Parathyroid adenoma (tissue), 2 donors: ENCODE data around the gene LRP6.
"Not testable (repeated sequence)": the region's sequence is repeated elsewhere in the genome, so short reads cannot be mapped to it uniquely, and the experiment has no call there.

ENCODE experiments used
- H2AFZ ChIP-seq: fragments of 300-600 bp; sonication (generic); one replicate; pipeline ENCODE4 v1.7.0; 2017; ENCODE audit warnings: antibody characterized with exemption, mild to moderate bottlenecking
- H3K27ac ChIP-seq: fragments of 300-600 bp; sonication (generic); one replicate; pipeline ENCODE4 v1.7.0; 2017
- H3K27me3 ChIP-seq: fragments of 300-600 bp; sonication (generic); one replicate; pipeline ENCODE4 v1.7.0; 2017; ENCODE audit warnings: low read length; ENCODE audit not compliant: control insufficient read depth, insufficient read depth
- H3K36me3 ChIP-seq: fragments of 300-600 bp; sonication (generic); one replicate; pipeline ENCODE4 v1.7.0; 2017; ENCODE audit warnings: low read length; ENCODE audit not compliant: control insufficient read depth, insufficient read depth
- H3K4me1 ChIP-seq: fragments of 300-600 bp; sonication (generic); one replicate; pipeline ENCODE4 v1.7.0; 2017; ENCODE audit warnings: control low read depth
- H3K4me2 ChIP-seq: fragments of 300-600 bp; sonication (generic); one replicate; pipeline ENCODE4 v1.7.0; 2017; ENCODE audit warnings: low read length
- H3K4me3 ChIP-seq: fragments of 300-600 bp; sonication (generic); one replicate; pipeline ENCODE4 v1.7.0; 2017; ENCODE audit warnings: low read depth, low read length
- H3K79me2 ChIP-seq: fragments of 300-600 bp; sonication (generic); one replicate; pipeline ENCODE4 v1.7.0; 2017; ENCODE audit warnings: control low read depth
- H3K9ac ChIP-seq: fragments of 300-600 bp; sonication (generic); one replicate; pipeline ENCODE4 v1.7.0; 2017; ENCODE audit warnings: mild to moderate bottlenecking
- H3K9me3 ChIP-seq: fragments of 300-600 bp; sonication (generic); one replicate; pipeline ENCODE4 v1.7.0; 2017; ENCODE audit warnings: low read length; ENCODE audit not compliant: control insufficient read depth
- TF ChIP-seq, protein P1 (sequence below): fragments of 300-600 bp; sonication (generic); IDR thresholded peaks from one replicate; pipeline ENCODE4 v1.7.0; 2017; ENCODE audit warnings: antibody characterized with exemption, mild to moderate bottlenecking
- donor health status: primary hyperparathyroidism.

LRP6 gene

DNA sequence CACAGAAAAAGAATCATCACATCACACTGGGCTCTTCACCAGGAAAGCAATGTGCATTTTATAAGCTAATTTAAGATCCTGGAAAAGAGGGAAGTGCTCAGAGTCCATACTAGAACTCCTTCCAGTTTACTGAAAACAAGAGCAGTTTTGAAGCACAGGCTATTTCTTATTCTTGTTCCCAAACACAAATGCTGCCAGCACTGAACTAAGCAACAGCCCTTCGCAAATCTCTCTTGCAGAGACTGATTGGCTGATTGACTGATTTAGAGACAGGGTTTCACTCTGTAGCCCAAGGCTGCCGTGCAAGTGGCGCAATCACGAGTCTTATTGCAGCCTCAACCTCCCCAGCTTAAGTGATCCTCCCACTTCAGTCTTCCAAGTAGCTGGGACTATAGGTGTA, 151.3 kb downstream of the LRP6 start:
- no peak overlapping the region for H3K9ac ChIP-seq
- no peaks in the 10 kb centered on the region for H3K27me3 ChIP-seq
- no peaks in the 10 kb centered on the region for H3K9me3 ChIP-seq
- H3K79me2 ChIP-seq: no peaks in the 10 kb centered on the region
- H3K4me3 ChIP-seq: no peak overlapping the region
- no peaks in the 10 kb centered on the region for H3K36me3 ChIP-seq
- H3K4me2 ChIP-seq: no peak overlapping the region
- H3K27ac ChIP-seq: no peak overlapping the region
- H3K4me1 ChIP-seq: no peaks in the 10 kb centered on the region
- TF ChIP-seq, protein P1, sequence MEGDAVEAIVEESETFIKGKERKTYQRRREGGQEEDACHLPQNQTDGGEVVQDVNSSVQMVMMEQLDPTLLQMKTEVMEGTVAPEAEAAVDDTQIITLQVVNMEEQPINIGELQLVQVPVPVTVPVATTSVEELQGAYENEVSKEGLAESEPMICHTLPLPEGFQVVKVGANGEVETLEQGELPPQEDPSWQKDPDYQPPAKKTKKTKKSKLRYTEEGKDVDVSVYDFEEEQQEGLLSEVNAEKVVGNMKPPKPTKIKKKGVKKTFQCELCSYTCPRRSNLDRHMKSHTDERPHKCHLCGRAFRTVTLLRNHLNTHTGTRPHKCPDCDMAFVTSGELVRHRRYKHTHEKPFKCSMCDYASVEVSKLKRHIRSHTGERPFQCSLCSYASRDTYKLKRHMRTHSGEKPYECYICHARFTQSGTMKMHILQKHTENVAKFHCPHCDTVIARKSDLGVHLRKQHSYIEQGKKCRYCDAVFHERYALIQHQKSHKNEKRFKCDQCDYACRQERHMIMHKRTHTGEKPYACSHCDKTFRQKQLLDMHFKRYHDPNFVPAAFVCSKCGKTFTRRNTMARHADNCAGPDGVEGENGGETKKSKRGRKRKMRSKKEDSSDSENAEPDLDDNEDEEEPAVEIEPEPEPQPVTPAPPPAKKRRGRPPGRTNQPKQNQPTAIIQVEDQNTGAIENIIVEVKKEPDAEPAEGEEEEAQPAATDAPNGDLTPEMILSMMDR: no peak
- H2AFZ ChIP-seq: no peak overlapping the region

DNA sequence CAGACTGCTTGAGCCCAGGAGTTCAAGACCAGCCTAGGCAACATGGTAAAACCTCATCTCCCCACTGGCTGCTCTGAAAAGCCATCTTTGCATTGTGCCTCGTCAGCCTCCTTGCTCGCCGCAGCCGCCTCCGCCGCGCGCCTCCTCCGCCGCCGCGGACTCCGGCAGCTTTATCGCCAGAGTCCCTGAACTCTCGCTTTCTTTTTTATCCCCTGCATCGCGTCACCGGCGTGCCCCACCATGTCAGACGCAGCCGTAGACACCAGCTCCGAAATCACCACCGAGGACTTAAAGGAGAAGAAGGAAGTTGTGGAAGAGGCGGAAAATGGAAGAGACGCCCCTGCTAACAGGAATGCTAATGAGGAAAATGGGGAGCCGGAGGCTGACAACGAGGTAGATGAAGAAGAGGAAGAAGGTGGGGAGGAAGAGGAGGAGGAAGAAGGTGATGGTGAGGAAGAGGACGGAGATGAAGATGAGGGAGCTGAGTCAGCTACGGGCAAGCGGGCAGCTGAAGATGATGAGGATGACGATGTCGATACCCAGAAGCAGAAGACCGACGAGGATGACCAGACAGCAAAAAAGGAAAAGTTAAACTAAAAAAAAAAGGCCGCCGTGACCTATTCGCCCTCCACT, 155.8 kb downstream of the LRP6 start:
- H2AFZ ChIP-seq: not testable (repeated sequence)

DNA sequence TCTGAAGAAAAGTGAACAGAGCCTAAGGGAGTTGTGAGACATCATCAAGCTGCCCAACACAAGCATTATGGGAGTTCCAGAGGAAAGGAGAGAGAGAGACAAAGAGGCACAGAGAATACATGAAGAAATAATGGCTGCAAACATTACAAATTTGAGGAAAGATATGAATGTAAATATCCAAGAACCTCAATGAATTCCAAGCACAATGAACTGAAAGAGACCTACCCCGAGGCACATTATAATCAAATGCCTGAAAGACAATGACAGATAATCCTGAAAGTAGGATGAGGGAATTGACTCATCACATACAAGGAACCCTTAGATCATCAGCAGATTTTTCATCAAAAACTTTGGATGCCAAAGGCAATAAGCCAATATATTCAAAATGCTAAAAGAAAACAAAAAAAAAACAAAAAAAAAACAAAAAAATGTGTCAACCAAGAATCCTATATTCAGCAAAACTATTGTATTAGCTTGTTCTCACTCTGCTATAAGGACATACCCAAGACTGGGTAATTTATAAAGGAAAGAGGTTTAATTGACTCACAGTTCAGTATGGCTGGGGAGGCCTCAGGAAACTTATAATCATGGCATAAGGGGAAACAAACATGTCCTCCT, 158.3 kb downstream of the LRP6 start:
- Histone ChIP-seq H3K27ac (no peak overlapping the region), H2AFZ (no peak overlapping the region), H3K4me2 (no peak overlapping the region)

More for the DNA sequence above, 155.8 kb downstream of the LRP6 start:
- H3K4me2 ChIP-seq, H3K4me3 ChIP-seq, H3K4me1 ChIP-seq, H3K9ac ChIP-seq, H3K27me3 ChIP-seq, H3K79me2 ChIP-seq, H3K27ac ChIP-seq, H3K9me3 ChIP-seq, H3K36me3 ChIP-seq: not testable (repeated sequence)

DNA sequence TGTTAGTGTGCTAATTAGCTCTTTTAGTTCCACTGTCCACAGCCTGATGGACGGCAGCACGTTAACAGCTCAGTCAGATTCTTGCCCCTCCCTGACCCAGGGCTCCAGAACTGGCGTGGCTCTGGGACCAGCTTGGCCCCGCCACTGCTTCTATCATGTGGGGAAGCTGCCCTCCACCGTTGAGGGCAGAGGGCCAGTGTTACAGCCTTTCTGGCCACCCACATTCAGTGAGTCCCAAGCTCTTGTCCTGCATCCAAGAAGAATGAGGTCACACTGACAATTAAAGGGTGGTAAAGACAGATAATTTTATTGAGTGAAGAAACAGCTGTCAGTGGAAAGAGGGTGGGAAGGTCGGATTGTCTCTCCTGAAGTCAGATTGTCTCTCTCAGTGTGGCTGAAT, 159.2 kb downstream of the LRP6 start:
- H3K79me2 ChIP-seq: no peaks in the 10 kb centered on the region
- H2AFZ ChIP-seq: no peak overlapping the region
- no peak overlapping the region for H3K4me3 ChIP-seq
- H3K27me3 ChIP-seq: no peaks in the 10 kb centered on the region
- H3K4me2 ChIP-seq: no peak overlapping the region
- TF ChIP-seq, protein P1: no peak
- H3K9me3 ChIP-seq: no peaks in the 10 kb centered on the region
- H3K36me3 ChIP-seq: no peaks in the 10 kb centered on the region
- no peak overlapping the region for H3K27ac ChIP-seq
- H3K9ac ChIP-seq: no peak overlapping the region
- no peaks in the 10 kb centered on the region for H3K4me1 ChIP-seq

More for the DNA sequence above, 158.3 kb downstream of the LRP6 start:
- Histone ChIP-seq H3K9ac (no peak overlapping the region), H3K79me2 (no peaks in the 10 kb centered on the region), H3K4me1 (no peaks in the 10 kb centered on the region), H3K9me3 (no peaks in the 10 kb centered on the region), H3K4me3 (no peak overlapping the region), H3K36me3 (no peaks in the 10 kb centered on the region), H3K27me3 (no peaks in the 10 kb centered on the region)
- TF ChIP-seq, protein P1: no peak

DNA sequence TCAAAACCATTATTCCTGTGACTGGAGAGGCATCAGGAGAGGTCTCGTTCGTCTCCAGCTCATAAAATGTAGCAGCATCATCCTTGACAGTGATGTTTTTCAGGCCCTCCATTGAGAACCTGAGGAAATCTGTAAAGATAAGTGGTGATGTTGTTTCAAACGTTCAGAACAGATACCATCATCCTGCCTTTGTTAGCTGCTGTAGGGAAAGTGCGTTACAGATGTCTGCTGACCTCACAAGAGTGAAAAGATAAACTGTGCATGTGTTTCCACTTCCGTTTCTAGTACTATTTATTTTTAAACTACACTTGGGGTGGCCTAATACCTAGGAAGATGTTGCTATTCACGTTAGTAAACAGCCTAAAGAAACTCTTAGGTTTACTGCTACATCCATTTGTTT, 167.7 kb downstream of the LRP6 start:
- TF ChIP-seq, protein P1: no peak
- H3K4me1 ChIP-seq: peaks cover 4% of the 10 kb centered on the region
- no peaks in the 10 kb centered on the region for H3K79me2 ChIP-seq
- H3K9ac ChIP-seq: no peak overlapping the region
- no peaks in the 10 kb centered on the region for H3K36me3 ChIP-seq
- H2AFZ ChIP-seq: no peak overlapping the region
- no peak overlapping the region for H3K4me2 ChIP-seq
- H3K27ac ChIP-seq: no peak overlapping the region
- H3K4me3 ChIP-seq: no peak overlapping the region
- H3K9me3 ChIP-seq: no peaks in the 10 kb centered on the region
- H3K27me3 ChIP-seq: no peaks in the 10 kb centered on the region
